Limb (tissue), 2 donors: ENCODE results near the gene MSANTD1.

ENCODE experiments used
- DNase-seq, 2 donors: peaks; one replicate each; pipeline ENCODE4 v3.0.0-alpha.2; 2016; ENCODE audit errors: extremely low spot score in 2 of 2

The MSANTD1 gene

DNA sequence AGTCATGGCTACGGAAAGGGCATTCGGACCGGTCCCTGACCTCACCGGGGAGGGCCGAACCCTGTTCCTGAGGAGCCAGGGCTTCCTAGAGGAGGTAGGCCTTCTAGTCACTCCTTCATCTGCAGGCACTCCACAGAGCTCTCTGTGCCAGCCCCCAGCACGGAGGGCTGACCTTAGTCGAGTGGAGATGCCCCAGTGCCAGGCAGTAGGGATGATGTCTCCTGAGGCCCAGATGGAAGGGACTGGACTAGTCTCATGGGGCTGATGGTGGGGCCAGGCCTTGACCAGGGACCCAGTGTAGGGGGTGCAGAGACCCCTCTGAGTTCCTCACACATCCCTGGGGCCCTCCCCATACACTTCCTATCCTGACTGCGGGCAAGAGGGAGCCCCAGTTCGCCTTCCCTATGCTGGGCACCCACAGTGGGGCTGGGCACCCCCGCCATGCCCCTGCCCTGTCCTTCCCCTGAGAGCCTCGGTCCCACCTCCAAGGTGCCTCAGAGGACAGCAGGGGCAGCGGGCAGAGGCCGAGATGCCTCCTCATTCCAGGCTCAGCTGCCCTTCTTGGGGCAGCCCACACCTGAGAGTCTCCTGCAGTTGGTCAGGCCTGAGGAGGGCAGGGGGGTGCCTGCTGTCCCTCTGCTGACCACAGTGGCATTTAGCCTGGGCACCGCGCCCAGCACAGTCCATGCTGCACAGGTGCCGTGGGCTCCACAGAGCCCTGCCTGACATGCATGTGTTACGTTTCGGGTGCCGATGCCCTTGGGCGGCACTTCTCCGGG is 1.4 kb upstream of the MSANTD1 start:
- DNase-seq, result no peak

DNA sequence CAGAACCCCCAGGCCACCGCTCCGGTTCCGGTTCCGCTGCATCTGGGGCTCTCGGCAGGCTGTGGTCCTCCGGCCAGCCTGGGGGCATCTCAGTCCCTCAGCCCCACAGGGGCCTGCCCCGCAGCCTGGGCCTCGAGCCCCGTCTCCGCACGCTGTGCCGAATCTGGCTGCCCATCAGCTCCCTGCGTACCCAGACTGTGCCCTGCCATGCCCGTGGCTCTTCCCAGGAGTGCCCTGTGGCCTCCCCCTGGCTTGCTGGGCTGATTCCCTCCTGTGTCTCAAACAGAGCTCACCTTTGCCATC is 830 bp upstream of the MSANTD1 start:
- DNase-seq, result no peak

DNA sequence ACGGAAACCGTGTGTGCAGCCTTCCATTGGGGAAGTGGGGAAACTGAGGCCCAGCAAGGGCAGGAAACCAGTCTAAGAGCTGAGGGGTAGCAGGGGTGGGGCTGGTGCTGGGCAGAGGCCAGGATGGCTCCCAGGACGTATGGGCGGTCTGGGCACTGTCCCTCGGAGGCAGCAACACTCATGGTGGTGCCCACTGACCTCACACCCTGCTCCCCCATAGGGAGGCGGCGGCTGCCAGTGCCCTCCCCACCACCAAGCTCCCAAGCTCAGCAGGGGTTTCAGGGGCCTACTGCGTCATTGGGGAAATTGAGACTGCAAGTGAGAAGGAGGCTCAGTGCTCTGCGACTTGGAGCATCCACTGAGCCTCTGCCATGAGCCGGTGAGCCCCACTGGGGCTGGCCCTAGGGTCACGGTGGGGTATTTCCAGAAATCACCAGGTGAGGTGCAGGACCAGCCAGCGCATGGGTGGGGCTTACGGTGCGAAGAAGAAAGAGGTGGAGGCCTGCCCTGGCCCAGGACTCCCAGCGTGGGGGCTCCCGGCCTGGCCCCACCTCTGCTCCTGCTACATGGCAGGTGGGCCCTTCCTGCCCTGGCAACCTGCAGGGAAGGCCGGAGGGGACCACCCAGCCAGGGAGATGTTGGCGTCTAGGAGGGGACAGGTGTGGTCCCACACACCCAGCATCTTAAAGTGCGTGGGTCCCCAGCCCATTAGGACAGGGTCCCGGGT is 915 bp downstream of the MSANTD1 start:
- peak in 1 of 2 donors; percentile 30 for DNase-seq

DNA sequence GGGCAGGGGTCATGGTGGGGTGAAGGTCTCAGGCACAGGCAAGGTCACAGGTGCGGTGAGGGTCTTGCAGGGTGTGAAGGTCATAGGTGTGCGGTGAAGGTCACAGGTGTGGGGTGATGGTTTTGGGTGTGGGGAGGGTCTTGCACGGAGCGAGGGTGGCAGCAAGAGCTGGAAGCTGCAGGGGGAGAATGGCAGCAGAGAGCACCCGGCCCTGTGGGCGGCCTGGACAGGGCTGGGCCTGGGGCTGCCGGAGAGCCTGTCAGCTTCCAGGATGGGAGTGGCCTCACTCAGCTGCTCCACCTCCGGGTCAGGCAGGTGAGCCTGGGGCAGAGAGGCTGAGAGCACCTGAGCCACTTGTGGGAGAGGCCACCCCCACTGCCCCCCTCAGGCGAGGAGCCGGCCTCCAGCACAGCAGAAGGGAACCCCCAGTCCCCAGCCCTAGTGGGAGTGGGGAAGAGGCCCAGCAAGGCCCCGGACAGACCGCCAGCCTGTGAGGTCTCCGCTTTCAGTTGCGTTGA is 1.5 kb downstream of the MSANTD1 start:
- no peak for DNase-seq

DNA sequence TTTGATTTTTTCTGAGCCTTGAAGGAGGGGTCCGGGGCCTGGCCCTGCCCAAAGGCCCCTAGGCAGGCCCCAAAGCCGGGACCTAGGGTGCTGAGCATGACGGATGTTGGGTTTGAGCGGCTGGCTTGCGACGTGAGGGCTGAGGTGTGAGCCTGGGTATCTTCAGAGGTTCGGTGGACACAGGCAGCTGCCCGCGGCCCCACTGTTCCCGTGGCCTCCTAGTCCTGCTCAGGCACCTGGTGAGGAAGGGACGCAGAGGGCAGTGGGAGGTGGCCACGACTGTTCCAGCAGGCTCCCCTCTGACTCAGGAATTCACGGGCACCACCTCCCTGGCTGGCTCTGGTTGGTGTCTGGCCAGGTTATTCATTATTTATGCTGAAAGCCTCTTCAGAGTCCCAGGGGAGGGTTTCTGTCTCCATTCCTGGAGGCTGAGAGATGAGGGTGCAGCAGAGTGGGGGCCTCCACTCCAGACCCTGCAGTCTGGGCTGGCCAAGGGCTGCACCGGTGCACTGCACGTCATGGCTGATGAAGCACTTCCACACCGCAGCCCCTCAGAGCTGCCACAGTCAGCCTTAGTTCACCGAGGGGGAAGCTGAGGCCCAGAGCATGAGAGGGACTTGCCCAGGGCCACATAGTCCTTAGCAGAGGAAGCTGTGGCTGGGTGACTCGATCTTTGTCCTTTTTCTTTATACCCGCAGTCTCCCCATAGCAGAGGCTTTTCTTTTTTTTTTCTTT is 2.2 kb downstream of the MSANTD1 start:
- DNase-seq, result peak in 1 of 2 donors; percentile 42

DNA sequence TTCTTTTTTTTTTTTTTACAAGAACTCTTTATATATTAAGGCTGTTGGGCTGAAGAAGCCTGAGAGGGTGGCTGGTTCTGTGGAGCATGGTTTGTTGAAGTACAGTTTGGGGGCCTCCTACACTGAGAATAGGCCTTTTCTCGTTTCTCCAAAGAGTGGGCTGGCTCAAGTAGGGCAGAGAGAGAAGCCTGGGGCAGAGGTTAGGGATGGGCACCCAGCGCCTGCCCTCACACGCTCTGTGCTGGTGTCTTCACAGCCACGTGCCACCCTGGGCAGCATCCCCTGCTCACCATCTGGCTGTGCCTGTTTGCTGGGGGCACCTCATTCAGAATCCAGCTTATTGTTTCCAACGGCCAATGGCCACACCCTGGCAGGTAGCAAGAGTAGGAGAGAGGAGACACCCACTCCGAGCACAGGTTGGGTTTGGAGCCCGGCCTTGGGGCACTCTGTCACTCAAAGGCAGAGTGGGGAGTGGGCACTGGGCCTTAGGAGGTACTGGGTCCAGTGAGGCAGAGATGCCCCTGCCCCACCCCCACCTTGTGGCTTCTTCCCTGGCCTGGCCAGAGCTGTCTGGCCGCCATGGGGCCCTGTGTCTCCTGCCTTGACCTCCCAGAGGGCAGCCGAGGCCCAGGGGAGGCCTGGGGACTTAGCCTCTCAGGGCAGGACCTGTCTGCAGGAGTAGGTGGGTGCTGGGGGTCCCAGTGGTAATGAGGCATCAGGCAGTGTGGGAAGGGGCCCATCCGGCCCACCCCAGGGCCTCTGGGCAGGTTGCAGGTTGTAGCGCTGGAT is 2.9 kb downstream of the MSANTD1 start:
- DNase-seq, result peak in 1 of 2 donors; percentile 26

DNA sequence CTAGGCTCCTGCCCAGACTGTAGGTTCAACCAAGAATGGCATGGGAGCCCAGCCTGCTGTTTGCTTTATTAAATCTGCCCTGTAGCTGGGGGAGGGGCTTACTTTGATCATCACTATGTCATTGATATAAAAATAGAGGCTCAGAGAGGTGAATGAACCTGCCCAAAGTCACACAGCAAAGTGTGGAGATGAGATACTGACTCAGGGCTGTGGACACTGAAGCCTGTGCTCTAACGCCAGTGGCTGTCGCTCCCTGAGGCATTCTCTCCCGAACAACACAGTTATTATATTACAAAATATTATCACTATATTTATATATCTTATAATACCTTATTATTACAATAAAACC is 3.5 kb downstream of the MSANTD1 start:
- no peak for DNase-seq

DNA sequence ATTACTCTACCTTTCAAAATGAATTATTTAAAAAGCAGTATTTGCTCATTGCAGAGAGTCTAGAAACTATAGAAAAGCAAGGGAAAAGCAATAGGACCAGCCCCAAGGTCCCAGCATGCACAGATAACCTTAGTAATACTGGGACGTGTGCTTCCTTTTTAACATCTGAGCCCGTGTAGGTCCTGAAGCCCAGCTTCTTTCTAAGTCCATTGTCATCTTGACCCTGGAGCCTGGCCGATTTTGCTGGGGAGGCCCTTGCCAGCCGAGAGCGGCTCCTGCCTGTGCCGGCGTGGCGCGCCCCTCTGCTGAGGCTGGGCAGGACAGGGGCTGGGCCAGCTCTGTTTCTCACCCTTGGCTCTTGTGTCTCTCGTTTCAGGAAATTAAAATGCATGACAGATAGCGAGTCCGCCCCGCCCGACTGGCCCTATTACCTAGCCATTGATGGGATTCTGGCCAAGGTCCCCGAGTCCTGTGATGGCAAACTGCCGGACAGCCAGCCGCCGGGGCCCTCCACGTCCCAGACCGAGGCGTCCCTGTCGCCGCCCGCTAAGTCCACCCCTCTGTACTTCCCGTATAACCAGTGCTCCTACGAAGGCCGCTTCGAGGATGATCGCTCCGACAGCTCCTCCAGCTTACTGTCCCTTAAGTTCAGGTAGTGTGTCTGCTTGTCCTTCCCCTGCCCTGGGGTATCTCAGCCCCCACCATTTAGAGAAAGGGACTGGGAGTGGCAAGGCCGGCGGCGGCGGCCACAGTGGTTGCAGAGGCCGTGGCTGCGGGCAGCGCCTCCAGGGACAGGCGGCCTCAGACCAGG is 4.1 kb downstream of the MSANTD1 start:
- DNase-seq, result peak in 1 of 2 donors; percentile 26

DNA sequence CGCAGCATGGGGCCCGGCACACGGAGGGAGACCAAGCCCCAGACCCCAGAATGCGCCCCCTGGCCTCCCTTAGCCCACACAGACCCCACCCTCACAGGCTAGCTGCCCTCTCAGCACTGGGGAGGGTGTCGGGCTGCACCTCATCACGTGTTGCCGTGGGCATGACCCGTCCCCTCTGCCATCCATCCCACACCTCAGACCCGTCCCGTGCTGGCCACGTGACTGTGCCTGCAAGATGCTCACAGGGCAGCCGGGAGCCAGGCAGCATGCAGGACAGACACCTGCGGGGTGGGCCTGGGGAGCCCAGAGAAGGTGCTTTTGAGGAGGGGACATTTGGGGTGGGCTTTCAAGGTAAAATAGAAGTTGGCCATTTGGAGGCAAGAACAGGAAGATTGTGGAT is 4.8 kb downstream of the MSANTD1 start:
- DNase-seq, result peak in 1 of 2 donors; percentile 14

DNA sequence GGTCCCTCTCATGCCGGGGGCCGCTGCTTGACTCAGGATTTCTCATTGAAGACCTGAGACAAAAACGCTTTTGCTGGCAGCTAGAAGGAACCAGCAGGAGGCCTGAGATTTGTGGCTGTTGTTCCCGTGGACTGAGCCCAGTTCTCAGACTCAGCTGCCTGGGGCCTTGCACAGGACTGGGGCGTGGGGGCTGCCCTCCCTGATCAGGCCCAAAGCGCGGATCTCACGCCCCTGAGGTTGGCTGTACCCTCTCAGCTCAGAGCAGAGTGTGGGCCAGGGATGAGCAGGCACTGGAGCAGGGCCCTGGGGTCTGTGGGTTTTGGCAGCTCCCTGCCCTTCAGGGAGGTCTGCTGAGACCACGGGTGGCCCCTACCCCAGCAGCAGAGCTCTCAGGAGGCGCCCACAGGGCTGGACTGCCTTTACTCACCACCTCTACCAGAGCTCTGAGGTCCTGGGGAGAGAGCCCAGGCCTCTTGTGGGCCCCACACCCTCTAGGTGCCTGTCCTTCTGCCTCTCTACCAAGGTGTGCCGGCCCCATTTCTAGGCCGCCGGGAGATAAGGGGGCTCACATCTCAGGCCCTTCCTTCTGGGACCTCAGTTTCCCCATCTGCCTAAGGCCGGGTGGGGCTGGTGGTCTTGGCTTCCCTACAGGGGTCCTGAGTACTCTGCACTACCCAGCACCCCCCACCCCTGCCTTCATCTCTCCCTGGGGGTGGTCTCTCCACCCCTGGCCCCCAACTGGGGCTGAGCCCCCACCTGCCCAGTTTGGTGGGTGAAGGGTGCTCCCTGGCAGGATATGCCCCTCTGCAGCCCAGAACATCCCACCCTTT is 5.6 kb downstream of the MSANTD1 start:
- peak in 1 of 2 donors; percentile 14 for DNase-seq

DNA sequence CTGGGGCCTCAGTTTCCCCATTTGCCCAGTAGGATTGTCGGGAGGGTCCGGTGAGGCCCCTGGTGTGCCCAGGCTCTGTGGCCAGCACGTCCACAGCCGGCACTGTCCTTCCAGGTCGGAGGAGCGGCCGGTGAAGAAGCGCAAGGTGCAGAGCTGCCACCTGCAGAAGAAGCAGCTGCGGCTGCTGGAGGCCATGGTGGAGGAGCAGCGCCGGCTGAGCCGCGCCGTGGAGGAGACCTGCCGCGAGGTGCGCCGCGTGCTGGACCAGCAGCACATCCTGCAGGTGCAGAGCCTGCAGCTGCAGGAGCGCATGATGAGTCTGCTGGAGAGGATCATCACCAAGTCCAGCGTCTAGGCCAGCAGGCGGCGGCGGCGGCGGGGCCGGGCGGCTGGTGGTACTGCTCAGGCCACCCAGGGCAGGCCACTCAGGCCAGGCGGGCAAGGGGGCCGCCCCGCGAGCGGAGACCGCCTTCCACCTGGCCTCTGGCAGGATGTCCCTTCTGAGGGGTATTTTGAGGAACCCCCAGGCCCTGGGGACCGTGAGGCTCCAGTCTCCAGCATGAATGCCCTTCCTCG is 6.7 kb downstream of the MSANTD1 start:
- peak in 1 of 2 donors; percentile 22 for DNase-seq

DNA sequence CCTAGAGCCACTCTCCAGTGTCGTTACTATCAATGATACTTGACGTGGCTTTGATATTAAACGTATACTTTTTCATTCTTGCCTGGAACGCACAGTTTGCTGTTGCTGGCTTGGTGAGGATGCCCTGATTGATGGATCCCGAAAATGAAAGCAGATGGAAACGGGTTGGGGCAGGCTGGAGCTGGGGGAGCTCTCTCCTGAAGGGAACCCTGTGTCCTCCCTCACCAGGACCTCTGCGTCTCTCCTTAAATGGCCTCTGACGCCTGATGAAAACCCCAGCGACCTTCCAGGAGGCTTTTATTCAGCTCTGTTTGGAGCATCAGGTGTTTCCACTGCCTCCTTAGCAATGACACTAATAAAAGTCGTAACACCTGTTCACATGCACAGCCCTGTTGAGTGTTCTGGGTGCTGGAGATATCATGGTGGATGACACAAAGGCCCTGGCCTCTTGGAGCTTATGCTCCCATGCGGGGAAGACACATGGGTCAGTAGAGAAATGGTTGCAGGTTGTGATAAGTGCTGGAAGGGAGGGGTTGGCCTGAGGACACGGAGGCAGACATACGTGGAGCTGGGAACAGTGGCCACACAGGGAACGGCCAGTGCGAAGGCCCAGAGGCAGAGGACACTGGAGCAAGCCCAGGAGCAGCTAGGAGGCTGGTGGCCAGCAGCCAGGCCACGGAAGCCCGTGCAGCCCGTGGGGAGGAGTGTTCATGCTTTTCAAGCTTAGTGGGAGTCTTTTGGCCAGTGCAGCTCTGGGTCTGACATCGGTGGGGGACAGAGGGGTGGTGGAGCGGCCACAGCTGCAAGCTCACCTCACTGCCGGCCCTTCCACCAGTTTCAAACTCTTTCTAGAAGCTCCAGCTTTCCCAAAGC is 7.5 kb downstream of the MSANTD1 start:
- peak in 1 of 2 donors; percentile 22 for DNase-seq

DNA sequence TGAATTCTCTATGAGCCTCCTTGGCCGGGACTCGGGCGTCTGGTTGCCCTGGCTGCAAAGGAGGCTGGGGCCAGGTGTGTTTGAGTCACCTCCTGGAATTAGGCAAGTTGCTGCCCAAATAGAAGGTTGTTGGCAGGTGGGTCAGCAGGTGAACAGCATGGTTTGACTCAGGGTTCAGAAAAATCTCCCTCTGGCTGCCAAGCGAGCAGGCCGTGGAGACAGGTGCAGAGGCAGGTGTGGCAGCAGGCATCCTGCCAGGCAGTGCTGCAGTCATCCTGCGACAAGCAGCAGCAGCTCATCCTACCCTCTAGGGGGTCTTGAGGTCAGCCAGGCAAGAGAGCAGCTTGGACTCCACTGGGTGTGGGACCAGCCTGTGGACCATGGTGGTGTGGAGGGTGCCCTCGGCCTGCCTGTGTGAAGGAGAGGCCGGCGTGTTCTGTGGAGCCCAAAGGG is 8.2 kb downstream of the MSANTD1 start:
- peak in 1 of 2 donors; percentile 23 for DNase-seq

DNA sequence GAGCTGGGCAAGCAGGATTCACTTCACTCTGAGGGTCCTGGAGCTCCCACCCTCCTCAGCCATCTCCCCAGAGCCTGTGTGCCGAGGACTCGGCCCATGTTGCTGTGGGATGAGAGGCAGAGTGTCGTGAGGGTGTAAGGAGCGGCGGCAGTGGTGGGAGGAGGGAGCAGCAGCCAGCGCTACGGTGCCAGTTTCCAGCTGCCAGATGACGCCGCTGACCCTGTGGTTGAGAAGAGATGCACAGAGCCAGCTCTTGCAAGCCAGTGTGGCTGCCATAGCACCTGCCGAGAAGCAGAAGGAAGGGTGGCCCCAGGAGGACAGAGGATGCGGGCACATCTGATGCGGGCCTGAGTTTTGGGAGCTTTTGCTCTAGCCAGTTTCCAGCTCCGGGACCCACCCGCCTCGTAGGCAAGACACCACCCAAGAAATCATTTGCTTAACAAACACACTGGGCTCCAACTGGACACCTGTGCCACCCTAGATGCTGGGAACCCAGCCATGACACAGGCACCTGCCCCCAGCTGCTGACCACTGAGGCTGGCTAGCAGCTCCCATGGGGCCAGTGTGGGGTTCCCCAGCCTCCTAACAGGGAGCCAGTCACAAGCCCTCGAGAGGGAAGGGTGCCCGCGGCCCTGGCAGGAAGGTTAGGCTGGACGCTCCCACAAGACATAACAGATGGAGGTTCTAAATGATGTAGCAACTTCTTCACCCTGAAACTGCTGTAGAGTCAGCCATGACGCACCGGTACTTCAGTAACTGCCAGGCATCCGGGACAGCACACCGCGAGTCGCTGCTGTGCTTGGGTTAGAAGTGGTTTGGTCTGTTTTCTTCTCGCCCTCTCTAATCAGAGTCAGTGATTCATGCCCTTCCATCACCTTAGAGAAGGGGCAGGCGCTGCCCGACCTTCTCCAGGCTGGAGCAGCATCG is 8.9 kb downstream of the MSANTD1 start:
- DNase-seq, result peak in 1 of 2 donors; percentile 24

DNA sequence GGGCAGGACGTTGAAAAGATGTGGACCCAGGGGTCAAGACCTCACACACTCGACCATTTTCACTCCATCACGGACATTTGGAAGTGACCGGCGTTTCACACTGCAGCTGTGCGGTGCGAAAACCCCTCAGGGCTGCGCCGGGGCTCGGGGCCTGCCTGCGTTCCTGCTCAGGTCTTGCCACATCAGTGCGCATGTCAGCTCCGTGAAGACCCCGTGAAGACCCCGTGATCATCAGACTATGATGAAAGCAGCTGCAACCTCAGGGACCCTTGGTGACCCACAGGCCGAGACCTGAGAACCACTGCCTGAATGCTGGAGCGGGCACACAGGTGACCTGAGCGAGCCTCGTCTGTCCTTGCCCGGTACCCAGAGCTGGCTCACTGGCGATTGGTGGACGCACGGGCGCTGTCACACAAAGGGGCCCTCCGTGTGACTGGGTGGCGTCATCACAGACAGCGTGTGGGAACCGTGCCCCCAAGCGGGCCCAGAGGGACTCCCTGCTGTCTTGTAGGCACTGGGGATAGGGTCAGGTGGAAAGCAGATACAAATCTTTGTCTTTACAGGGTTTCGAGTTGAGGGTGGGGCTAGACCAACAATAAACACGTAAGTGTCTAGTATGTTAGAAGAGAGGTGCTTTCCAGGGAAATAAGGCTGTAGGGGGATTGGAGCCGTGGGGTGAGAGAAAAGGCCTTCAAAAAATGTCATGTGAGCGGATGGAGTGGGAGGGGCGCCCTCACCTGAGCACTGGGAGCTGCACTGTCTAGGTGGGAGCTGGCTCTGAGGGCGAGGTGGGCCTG is 12.7 kb downstream of the MSANTD1 start:
- DNase-seq, result no peak
